DMS53 treated with DMSO at 0.1 percent for 48 hours (cell line): ENCODE measurements around the gene SBK3.
A peak's percentile ranks its signal among the peaks of the same experiment; 100 is the strongest.
"Not testable (repeated sequence)": the region's sequence is repeated elsewhere in the genome, so short reads cannot be mapped to it uniquely, and the experiment has no call there.

Source experiments
- DNase-seq: peaks from one replicate; lab custom pipeline; 2025; ENCODE audit not compliant: unreplicated experiment; lab: John Stamatoyannopoulos, UW

The SBK3 gene

GRCh38 chr19:55545443-55545842, at the start of gene SBK3:
SBK3 (minus strand) TSS chr19:55545543; CDS start chr19:55545543, 0 bp downstream.
- no peak for DNase-seq

GRCh38 chr19:55593096-55593772, 47.9 kb upstream of the SBK3 start:
- DNase-seq: no peak

DNA sequence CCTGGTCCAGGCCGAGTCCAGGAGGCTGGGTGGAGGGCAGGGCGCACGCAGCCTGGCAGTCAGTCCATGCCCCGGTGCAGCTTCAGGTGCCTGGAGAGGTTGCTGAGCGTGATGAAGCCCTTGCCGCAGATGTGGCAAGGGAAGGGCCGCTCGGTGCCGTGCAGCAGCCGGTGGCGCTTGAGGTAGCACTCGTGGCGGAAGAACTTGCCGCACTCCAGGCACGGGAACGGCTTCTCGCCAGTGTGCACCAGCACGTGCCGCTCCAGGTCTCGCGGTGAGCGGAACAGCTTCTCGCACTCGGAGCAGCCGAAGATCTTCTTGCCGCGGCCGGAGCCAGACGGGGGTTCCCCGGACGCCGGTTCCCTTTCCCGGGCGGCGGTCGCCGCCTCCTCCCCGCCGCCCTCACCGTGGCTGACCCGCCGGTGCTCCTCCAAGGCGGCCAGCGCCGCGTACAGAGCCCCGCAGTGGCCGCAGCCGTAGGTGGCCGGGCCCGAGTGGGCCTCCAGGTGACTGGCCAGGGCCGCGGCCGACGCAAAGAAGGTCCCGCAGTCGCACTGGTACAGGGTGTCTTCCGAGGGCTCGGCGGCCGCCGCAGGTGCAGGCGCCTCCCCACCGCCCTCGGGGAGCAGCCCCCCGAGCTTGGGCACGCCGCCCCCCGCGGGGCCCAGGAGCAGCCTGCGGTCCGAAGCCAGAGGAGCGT, 47.2 kb upstream of the SBK3 start:
- no peak for DNase-seq

DNA sequence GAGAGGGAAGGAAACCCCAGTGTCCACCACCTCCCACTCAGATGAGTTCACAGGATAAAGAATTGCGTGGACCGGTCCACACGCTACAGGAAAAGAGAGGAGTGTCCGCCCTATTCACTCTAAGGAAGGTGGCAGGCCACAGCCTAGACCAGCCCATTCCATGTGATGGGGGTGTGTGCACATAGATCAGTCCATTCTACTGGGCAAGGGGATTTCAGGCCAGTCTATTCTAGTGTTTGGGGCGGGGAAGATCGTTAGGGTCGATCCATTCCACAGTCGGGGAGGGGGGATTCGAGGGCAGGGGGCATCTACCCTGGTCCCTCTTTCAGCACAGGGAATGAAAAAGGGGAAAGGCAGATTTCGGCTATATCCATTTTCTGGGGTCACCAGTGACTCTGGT, 46.2 kb upstream of the SBK3 start:
- DNase-seq: no peak

DNA sequence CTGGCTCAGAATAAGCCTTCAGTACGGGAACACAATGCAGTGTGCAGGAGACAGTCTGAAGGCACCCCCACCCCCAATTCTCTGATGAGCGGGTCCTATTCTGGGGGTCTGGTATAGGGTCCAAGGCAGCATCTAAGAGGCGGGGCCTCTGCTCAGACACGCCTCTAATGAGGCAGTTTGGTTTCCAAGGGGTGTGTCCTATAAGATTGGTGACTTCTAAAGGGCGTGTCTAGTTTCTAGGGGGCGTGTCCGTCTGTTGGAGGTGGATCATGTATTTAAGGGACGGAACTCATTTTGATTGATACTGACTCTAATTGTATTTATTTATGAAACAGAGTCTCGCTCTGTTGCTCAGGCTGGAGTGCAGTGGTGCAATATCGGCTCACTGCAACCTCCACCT, 45.3 kb upstream of the SBK3 start:
- no peak for DNase-seq

GRCh38 chr19:55590109-55590508, 44.8 kb upstream of the SBK3 start:
- no peak for DNase-seq

GRCh38 chr19:55588738-55589137, 43.4 kb upstream of the SBK3 start:
- DNase-seq: no peak

GRCh38 chr19:55586976-55587668, 41.8 kb upstream of the SBK3 start:
- peak; percentile 94 for DNase-seq

DNA sequence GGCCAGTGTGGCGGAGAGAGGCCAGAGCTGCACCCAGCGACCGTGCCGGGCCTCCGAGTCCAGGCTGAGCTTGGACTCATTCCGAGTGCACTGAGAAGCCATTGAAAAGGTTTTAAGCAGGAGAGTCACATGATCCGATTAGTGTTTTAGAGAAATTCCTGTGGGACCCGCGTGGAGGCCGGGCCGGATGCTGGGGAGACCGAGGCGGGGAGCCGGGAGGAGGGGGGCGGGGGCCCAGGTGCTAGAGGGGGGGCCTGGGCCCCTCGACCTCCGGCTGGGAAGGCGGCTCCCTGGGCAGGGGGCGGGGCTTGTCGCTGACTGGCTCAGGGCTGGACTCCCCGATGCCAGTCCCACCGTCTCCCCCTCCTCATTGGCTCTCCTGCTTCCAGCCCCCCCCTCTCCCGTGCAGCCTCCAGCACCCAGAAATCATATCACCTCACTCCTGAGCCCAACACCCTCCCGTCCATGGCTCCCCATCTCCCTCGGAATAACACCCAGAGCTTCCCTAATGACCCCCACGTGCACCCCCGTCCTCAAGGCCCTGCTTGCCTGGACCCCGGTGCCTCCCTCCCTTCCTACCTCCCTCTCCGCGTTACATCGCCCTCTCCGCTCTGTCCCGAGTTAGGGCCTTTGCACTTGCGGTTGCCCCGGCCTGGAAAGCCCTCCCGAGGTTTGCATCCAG, 40.5 kb upstream of the SBK3 start:
- DNase-seq: no peak

DNA sequence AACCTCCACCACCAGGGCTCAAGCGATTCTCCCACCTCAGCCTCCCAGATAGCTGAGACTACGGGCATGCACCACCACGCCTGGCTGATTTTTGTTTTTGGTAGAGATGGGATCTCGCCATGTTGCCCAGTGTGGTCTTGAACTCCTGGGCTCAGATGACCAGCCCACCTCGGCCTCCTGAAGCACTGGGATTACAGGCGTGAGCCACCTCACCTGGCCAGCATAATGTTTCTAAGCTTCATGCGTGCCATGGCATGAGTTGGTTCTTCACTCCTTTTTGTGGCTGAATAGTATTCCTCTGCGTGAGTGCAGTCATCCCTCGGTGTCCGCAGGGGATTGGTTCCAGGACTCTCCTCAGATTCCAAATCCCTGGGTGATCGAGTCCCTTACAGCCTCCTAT, 39.5 kb upstream of the SBK3 start:
- no peak for DNase-seq

GRCh38 chr19:55583897-55584296, 38.6 kb upstream of the SBK3 start:
- DNase-seq: not testable (repeated sequence)

DNA sequence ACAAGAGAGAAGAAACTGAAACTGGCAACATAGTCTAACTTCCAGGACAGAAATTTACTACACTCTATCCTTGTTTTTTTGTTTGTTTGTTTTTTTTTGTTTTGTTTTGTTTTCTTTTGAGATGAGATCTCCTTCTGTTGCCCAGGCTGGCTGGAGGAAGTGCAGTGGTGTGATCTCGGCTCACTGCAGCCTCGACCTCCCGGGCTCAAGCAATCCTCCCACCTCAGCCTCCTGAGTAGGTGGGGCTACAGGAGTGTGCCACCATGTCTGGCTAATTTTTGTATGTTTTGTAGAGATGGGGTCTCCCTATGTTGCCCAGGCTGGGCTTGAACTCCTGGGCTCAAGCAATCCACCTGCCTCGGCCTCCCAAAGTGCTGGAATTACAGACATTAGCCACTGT, 36.9 kb upstream of the SBK3 start:
- DNase-seq: not testable (repeated sequence)

- DNase-seq: peak; percentile 82
Observed at GRCh38 chr19:55581823-55582223, 36.5 kb upstream of the SBK3 start.

GRCh38 chr19:55581145-55581822, 35.9 kb upstream of the SBK3 start:
- peak; percentile 55 for DNase-seq

GRCh38 chr19:55580628-55581144, 35.3 kb upstream of the SBK3 start, which contains the start of gene ZNF579:
ZNF579 (minus strand) TSS chr19:55580848; CDS start chr19:55579639, 1,209 bp downstream.
- peak; percentile 70 for DNase-seq

- DNase-seq: no peak
Observed at GRCh38 chr19:55579766-55580621, 34.7 kb upstream of the SBK3 start.

DNA sequence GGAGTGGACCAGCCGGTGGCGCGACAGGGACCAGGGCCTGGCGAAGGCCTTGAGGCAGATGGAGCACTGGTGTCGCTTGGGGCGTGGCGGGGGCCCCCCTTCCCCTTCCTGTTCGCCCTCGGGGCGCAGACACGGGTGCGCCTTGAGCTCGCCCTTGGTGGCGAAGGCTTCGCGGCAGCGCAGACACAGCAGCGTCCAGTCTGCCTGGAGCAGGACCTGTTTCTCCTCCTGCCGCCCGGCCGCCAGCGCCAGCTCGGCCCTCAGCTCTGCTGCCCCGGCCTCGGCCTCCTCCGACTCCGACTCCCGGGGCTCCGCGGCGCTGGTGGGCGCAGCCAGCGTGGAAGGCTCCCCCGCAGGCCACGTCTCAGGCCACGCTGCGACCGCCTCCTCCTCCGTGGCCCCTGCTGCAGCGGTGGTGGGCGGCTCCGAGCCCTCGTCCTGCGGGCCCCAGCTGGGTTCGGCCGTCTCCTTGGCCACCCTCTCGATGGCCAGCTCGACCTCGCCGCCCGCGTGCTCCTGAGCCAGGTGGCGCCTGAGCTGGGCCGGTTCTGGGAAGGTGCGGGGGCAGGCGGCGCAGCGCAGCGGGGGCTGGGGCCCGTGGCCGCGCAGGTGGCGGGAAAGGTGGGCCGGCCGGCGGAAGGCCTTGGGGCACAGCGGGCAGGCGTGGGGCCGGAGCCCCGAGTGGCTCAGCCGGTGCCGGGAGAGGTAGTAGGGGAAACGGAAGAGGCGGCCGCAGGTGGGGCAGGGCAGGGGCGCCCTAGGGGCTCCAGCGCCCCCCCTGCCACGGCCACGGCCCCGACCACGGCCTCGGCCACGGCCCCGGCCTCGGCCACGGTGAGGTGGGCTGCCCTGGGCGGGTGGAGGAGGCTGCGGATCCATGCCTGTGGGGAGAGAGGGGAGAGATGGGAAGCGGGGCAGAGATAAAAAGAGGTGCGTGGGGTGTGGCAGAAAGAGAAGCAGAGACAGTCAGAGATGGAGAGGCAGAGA, 33.7 kb upstream of the SBK3 start:
- no peak for DNase-seq

DNA sequence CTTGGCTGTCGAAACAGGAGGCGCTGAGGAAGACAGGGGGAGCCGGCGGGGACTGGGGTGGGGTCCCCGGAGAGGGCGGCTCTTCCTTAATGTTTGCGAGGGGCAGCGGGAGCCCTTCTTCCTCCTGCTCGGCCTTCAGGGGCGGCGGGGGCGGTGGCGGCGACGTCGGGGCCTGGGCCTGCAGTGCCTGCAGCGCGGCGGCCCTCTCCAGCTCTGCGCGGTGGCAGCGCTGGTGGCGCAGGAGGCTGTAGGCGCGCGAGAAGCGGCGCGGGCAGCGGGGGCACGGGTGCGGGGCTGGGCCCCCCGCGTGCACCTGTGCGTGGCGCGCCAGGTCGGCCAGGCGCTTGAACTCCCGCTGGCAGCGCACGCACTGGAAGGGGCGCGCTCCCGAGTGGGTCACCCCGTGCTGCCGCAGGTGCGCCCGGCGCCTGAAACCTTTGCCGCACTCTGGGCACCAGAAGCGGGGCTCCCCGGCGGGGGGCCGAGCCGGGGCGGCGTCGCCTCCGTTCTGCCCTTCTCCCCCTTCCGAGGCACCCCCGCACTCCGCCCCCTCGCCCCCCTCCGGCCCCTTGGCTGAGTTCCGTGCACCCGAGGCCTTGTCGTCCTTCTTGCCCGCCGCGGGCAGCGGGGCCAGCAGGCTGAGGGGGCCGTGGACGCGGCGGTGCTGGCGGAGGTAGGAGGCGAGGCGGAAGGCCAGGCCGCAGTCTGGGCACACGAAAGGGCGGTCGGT, 32.9 kb upstream of the SBK3 start:
- no peak for DNase-seq
